NCI-H748 treated with DMSO at 0.1 percent for 48 hours (cell line): Measurements from ENCODE around the gene ADAM12.

ENCODE experiments used
- DNase-seq: peaks from one replicate; lab custom pipeline; 2025; lab: John Stamatoyannopoulos, UW

Gene ADAM12

GRCh38 chr10:126081841-126082466 lies 306.3 kb downstream of the ADAM12 start:
- no peak for DNase-seq

GRCh38 chr10:126080879-126081411 lies 307.3 kb downstream of the ADAM12 start:
- no peak for DNase-seq

GRCh38 chr10:126080291-126080825 lies 307.9 kb downstream of the ADAM12 start:
- DNase-seq = no peak

GRCh38 chr10:126075009-126075408 lies 313.3 kb downstream of the ADAM12 start:
- DNase-seq = no peak

GRCh38 chr10:126074291-126074690 lies 314.0 kb downstream of the ADAM12 start:
- DNase-seq = no peak

GRCh38 chr10:126073606-126074005 lies 314.7 kb downstream of the ADAM12 start:
- DNase-seq = no peak

GRCh38 chr10:126072622-126073021 lies 315.7 kb downstream of the ADAM12 start:
- no peak for DNase-seq

- no peak for DNase-seq
Measured at GRCh38 chr10:126070476-126071215, 317.6 kb downstream of the ADAM12 start.

- DNase-seq = no peak
Measured at GRCh38 chr10:126068322-126068721, 320.0 kb downstream of the ADAM12 start.

GRCh38 chr10:126066456-126066855 lies 321.8 kb downstream of the ADAM12 start:
- no peak for DNase-seq

GRCh38 chr10:126065751-126066377 lies 322.4 kb downstream of the ADAM12 start:
- no peak for DNase-seq

- no peak for DNase-seq
Measured at GRCh38 chr10:126064512-126064911, 323.8 kb downstream of the ADAM12 start.

- DNase-seq = no peak
Measured at GRCh38 chr10:126063353-126063791, 324.9 kb downstream of the ADAM12 start.

GRCh38 chr10:126062131-126063032 lies 325.9 kb downstream of the ADAM12 start:
- no peak for DNase-seq

GRCh38 chr10:126061526-126061925 lies 326.8 kb downstream of the ADAM12 start:
- no peak for DNase-seq

GRCh38 chr10:126060261-126060931 lies 327.9 kb downstream of the ADAM12 start:
- no peak for DNase-seq

- DNase-seq = no peak
Measured at GRCh38 chr10:126059076-126059826, 329.0 kb downstream of the ADAM12 start.

GRCh38 chr10:126058507-126058906 lies 329.8 kb downstream of the ADAM12 start:
- no peak for DNase-seq

GRCh38 chr10:126058104-126058503 lies 330.2 kb downstream of the ADAM12 start:
- DNase-seq = no peak

- no peak for DNase-seq
Measured at GRCh38 chr10:126057494-126057893, 330.8 kb downstream of the ADAM12 start.
